Naive B cell (primary cell): ENCODE results near the gene MAPK11. TPM values are rescaled to one million over a fixed set of nuclear protein-coding genes. Genes with fewer than 3 reads are reported as not detected.

Experiments used
- ATAC-seq, 2 donors: fragments of 150-1000 bp; cut with Tn5 transposase; 2 replicates each; pipeline ENCODE4 v1.10.0; 2021; ENCODE audit warnings: low read depth in 2 of 2, mild to moderate bottlenecking in 2 of 2, moderate library complexity in 2 of 2
- DNase-seq: peaks from one replicate; pipeline ENCODE4 v3.0.0; 2022
- H3K27ac Mint-ChIP-seq, 6 donors: one replicate each; pipeline ENCODE4 v1.8.0; 2020 to 2022; ENCODE audit warnings: mild to moderate bottlenecking in 6 of 6, mixed read lengths in 6 of 6, moderate library complexity in 5 of 6, inconsistent platforms in 2 of 6
- H3K27me3 Mint-ChIP-seq, 3 donors: one replicate each; pipeline ENCODE4 v1.8.0; 2021 to 2022; ENCODE audit warnings: mixed read lengths in 3 of 3, mild to moderate bottlenecking in 1 of 3
- H3K36me3 Mint-ChIP-seq, 2 donors: one replicate each; pipeline ENCODE4 v1.8.0; 2020 to 2022; ENCODE audit warnings: mixed read lengths in 2 of 2, inconsistent platforms in 1 of 2, mild to moderate bottlenecking in 1 of 2
- H3K4me1 Mint-ChIP-seq, 3 donors: one replicate each; pipeline ENCODE4 v1.8.0; 2020 to 2022; ENCODE audit warnings: mixed read lengths in 3 of 3, inconsistent platforms in 1 of 3, mild to moderate bottlenecking in 1 of 3, moderate library complexity in 1 of 3
- H3K4me3 Mint-ChIP-seq, 8 donors: one replicate each; pipeline ENCODE4 v1.8.0; 2020 to 2022; ENCODE audit warnings: mild to moderate bottlenecking in 8 of 8, mixed read lengths in 8 of 8, moderate library complexity in 8 of 8, inconsistent platforms in 2 of 8
- H3K9me3 Mint-ChIP-seq, 7 donors: one replicate each; pipeline ENCODE4 v1.8.0; 2020 to 2022; ENCODE audit warnings: mixed read lengths in 7 of 7, mild to moderate bottlenecking in 5 of 7, inconsistent platforms in 2 of 7, moderate library complexity in 1 of 7
- polyA plus RNA-seq, 6 donors: library from polyadenylated mRNA; unstranded; fragments of 300-500 nt; fragmentation: Illumina TruSeq; gene quantifications; one replicate each; pipeline ENCODE4 v1.2.3, GENCODE V29; 2021; ENCODE audit warnings: low read depth in 6 of 6

MAPK11 gene
- polyA plus RNA-seq, 6 donors from 2014 or later: 0.17 to 0.21 (median 0.19) TPM; not detected in 3

GRCh38 chr22:50248196-50249081 is 21.7 kb downstream of the MAPK11 start:
- no peaks in the 10 kb centered on the region for H3K9me3 Mint-ChIP-seq
- peak overlapping the region in 2 of 6 donors; percentile 88 to 92 for H3K27ac Mint-ChIP-seq
- H3K4me3 Mint-ChIP-seq: peak overlapping the region in 4 of 8 donors; percentile 9 to 81 (median 35)
- ATAC-seq (no peak), DNase-seq (no peak)
- peaks cover 0 to 7% of the 10 kb centered on the region in 2 donors for H3K36me3 Mint-ChIP-seq
- no peaks in the 10 kb centered on the region for H3K27me3 Mint-ChIP-seq
- peaks cover 20 to 30% (median 29%) of the 10 kb centered on the region in 3 donors for H3K4me1 Mint-ChIP-seq

- Mint-ChIP-seq H3K4me1 (peaks cover 20 to 36% (median 36%) of the 10 kb centered on the region in 3 donors), H3K9me3 (no peaks in the 10 kb centered on the region), H3K36me3 (peaks cover 0 to 7% of the 10 kb centered on the region in 2 donors), H3K27ac (peak overlapping the region in 4 of 6 donors; percentile 75 to 92 (median 83)), H3K27me3 (no peaks in the 10 kb centered on the region), H3K4me3 (peak overlapping the region in 3 of 8 donors; percentile 35 to 81 (median 36))
- ATAC-seq (no peak), DNase-seq (no peak)
These were observed 22.4 kb downstream of the MAPK11 start for GRCh38 chr22:50247748-50248147.

- no peak for ATAC-seq
- Mint-ChIP-seq H3K27ac (peak overlapping the region in 4 of 6 donors; percentile 68 to 100 (median 86)), H3K4me1 (peaks cover 18 to 47% (median 43%) of the 10 kb centered on the region in 3 donors), H3K36me3 (peaks cover 0 to 7% of the 10 kb centered on the region in 2 donors), H3K27me3 (no peaks in the 10 kb centered on the region), H3K4me3 (peak overlapping the region; percentile 45 to 100 (median 76)), H3K9me3 (no peaks in the 10 kb centered on the region)
- no peak for DNase-seq
These were observed 23.7 kb downstream of the MAPK11 start for GRCh38 chr22:50246242-50247175.

GRCh38 chr22:50245214-50246072 is 24.7 kb downstream of the MAPK11 start:
- H3K4me3 Mint-ChIP-seq: peak overlapping the region; percentile 84 to 100 (median 99)
- H3K36me3 Mint-ChIP-seq: peaks cover 0 to 7% of the 10 kb centered on the region in 2 donors
- ATAC-seq (peak in 1 of 2 donors; percentile 40), DNase-seq (no peak)
- no peaks in the 10 kb centered on the region for H3K27me3 Mint-ChIP-seq
- H3K4me1 Mint-ChIP-seq: peaks cover 25 to 58% (median 51%) of the 10 kb centered on the region in 3 donors
- H3K27ac Mint-ChIP-seq: peak overlapping the region; percentile 95 to 100 (median 100)
- no peaks in the 10 kb centered on the region for H3K9me3 Mint-ChIP-seq

DNA sequence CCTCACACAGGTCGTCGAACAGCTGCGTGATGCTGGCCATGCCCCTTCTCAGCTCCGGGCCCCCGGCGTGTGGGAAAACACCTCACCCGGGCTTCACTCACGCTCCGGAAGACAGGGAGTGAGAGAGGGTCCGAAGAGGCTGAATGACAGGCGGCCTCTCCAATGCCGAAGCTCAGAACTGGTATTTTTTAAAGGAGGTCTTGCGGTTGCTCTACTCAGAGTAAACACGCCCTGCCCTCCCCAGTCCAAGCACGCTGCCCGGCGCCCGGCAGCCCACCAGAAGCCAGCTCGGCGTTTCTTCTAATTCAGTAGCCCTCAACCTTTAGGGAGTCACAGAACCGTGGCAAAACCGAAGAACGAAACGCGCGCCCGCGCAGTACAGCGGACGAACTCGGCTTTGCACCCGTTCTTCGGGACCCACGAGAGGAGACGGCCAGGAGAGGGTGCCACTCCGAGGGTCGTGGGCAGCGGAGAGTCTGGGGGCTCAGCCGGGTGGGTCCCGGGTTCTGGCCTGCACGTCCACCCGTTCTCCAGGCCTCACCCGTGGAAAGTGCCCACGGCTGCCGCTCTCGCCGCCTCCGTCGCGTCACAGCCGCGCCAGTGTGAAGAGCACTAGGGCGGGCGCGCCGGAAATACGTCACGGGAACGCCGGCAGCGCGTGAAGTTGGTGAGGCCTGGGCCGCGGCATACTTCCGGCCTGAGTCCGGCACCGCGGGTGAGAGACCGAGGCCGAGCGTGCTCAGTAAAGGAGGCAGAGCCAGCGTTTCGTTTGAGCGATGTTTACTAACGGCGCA is 25.6 kb downstream of the MAPK11 start, which contains the start of gene TUBGCP6:
Gene TUBGCP6 (minus strand): TSS at position 604 of the 794 bp plus-strand sequence. CDS start 564 bp downstream, at position 40.
- peak; percentile 81 to 84 for ATAC-seq
- peaks cover 25 to 60% (median 46%) of the 10 kb centered on the region in 3 donors for H3K4me1 Mint-ChIP-seq
- no peaks in the 10 kb centered on the region for H3K27me3 Mint-ChIP-seq
- DNase-seq: peak; percentile 93
- peaks cover 0 to 7% of the 10 kb centered on the region in 2 donors for H3K36me3 Mint-ChIP-seq
- peak within 1 kb of the TSS; percentile 95 to 100 (median 100) for H3K27ac Mint-ChIP-seq
- H3K9me3 Mint-ChIP-seq: no peaks in the 10 kb centered on the region
- H3K4me3 Mint-ChIP-seq: peak within 1 kb of the TSS; percentile 84 to 100 (median 99)

DNA sequence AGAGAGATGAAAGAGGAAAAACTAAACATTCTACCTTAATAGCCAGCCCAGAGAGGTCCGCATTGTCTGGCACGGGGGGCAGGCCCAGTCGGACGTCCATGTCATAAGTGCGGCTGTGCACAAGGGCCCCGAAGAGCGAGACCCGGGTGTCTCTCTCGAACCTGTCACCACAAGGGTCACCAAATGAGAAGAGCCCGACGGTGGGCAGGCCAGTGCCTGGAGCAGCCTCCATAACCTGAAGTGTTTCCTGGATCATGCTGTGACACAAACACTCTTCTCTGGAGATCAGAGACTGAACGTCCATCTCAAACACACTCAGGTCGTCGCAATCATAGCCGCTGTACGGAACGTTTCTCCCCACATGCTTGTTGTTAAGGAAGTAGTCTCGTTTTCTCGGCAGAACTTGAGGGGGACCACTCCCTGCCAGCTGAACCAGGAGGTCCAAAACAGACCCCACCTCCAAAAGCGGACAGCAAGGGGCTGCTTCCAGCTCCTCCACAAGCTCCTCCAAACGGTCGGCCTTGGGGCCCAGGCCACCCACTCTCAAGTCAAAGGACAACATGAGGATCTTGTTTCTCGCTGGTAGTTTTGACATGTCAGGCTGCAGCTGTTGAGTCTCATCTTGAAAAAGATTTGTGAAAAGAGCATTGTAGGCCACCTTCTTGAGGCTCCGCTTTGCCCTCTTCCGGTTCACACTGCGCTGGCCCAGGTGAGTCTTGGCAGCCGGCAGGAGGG is 26.3 kb downstream of the MAPK11 start:
- Mint-ChIP-seq H3K27ac (peak overlapping the region; percentile 95 to 100 (median 100)), H3K9me3 (no peaks in the 10 kb centered on the region), H3K27me3 (no peaks in the 10 kb centered on the region), H3K4me1 (peaks cover 25 to 60% (median 46%) of the 10 kb centered on the region in 3 donors), H3K4me3 (peak overlapping the region; percentile 84 to 100 (median 99)), H3K36me3 (peaks cover 0 to 7% of the 10 kb centered on the region in 2 donors)
- no peak for ATAC-seq
- no peak for DNase-seq

DNA sequence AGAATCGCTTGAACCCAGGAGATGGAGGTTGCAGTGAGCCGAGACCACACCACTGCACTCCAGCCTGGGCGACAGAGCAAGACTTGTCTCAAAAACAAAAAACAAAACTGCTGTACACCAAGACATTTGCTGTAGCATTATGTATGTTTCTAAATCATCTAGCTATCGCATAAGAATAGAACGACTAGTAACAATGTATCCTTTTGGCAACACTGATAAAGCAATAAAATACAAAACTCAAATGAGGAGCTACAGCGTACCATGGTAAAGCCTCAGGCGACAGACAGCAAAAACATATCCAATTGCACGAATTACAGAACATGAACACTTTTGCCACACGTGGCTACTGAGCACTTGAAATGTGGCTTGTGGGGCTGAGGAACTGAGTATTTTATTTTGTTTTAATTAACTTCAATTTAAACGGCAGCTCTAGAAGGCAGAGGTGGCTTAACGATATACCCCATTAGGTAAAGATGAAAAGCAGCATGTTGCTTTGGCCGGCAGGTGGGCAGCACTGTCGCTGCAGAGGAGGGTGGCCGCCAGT is 27.7 kb downstream of the MAPK11 start:
- Mint-ChIP-seq H3K4me1 (peaks cover 22 to 60% (median 48%) of the 10 kb centered on the region in 3 donors), H3K9me3 (no peaks in the 10 kb centered on the region), H3K27ac (peak overlapping the region in 4 of 6 donors; percentile 39 to 95 (median 61)), H3K36me3 (peaks cover 0 to 7% of the 10 kb centered on the region in 2 donors), H3K27me3 (no peaks in the 10 kb centered on the region), H3K4me3 (peak overlapping the region; percentile 84 to 100 (median 99))
- ATAC-seq: no peak
- no peak for DNase-seq

GRCh38 chr22:50238755-50239154 is 31.4 kb downstream of the MAPK11 start:
- no peaks in the 10 kb centered on the region for H3K9me3 Mint-ChIP-seq
- peaks cover 34 to 63% (median 49%) of the 10 kb centered on the region in 3 donors for H3K4me1 Mint-ChIP-seq
- no peak overlapping the region for H3K4me3 Mint-ChIP-seq
- ATAC-seq: no peak
- DNase-seq: no peak
- no peak overlapping the region for H3K27ac Mint-ChIP-seq
- H3K27me3 Mint-ChIP-seq: no peaks in the 10 kb centered on the region
- no peaks in the 10 kb centered on the region for H3K36me3 Mint-ChIP-seq

GRCh38 chr22:50236731-50237409 is 33.3 kb downstream of the MAPK11 start:
- H3K27me3 Mint-ChIP-seq: no peaks in the 10 kb centered on the region
- no peak overlapping the region for H3K4me3 Mint-ChIP-seq
- peaks cover 31 to 46% (median 37%) of the 10 kb centered on the region in 3 donors for H3K4me1 Mint-ChIP-seq
- H3K27ac Mint-ChIP-seq: no peak overlapping the region
- no peaks in the 10 kb centered on the region for H3K36me3 Mint-ChIP-seq
- H3K9me3 Mint-ChIP-seq: no peaks in the 10 kb centered on the region
- DNase-seq (no peak), ATAC-seq (no peak)

- Mint-ChIP-seq H3K27ac (no peak overlapping the region), H3K9me3 (no peaks in the 10 kb centered on the region)
These were observed 37.0 kb downstream of the MAPK11 start for GRCh38 chr22:50233223-50233622.

More at GRCh38 chr22:50233223-50233622, 37.0 kb downstream of the MAPK11 start:
- Mint-ChIP-seq H3K36me3 (peaks cover 0 to 5% of the 10 kb centered on the region in 2 donors), H3K27me3 (no peaks in the 10 kb centered on the region), H3K4me1 (peaks cover 30 to 31% (median 31%) of the 10 kb centered on the region in 3 donors), H3K4me3 (no peak overlapping the region)
- ATAC-seq: no peak
- DNase-seq: no peak
